Effector memory CD4-positive, alpha-beta T cell (primary cell): ENCODE data around the gene NR2C1.

ENCODE experiments used
- DNase-seq, 3 donors: peaks; one replicate each; pipeline ENCODE4 v3.0.0-alpha.2; 2020
- H3K27ac ChIP-seq: 2 replicates; pipeline ENCODE4 v1.7.0; 2013; ENCODE audit warnings: mild to moderate bottlenecking, low read length, moderate library complexity; ENCODE audit not compliant: insufficient read depth, poor library complexity, severe bottlenecking
- H3K27me3 ChIP-seq: replicated peaks from 2 replicates; pipeline ENCODE4 v1.7.0; 2013; ENCODE audit warnings: mild to moderate bottlenecking, low read length; ENCODE audit not compliant: insufficient read depth, control insufficient read depth, poor library complexity, severe bottlenecking
- H3K36me3 ChIP-seq: 2 replicates; pipeline ENCODE4 v1.7.0; 2013; ENCODE audit warnings: mild to moderate bottlenecking, low read length, moderate library complexity; ENCODE audit not compliant: control insufficient read depth, insufficient read depth
- H3K4me1 ChIP-seq: 2 replicates; pipeline ENCODE4 v1.7.0; 2013; ENCODE audit warnings: low read length, mild to moderate bottlenecking; ENCODE audit not compliant: control insufficient read depth, insufficient read depth, poor library complexity, severe bottlenecking
- H3K4me3 ChIP-seq: 2 replicates; pipeline ENCODE4 v1.7.0; 2013; ENCODE audit warnings: low read length, low read depth, mild to moderate bottlenecking; ENCODE audit not compliant: insufficient read depth, poor library complexity, severe bottlenecking
- H3K9me3 ChIP-seq: 2 replicates; pipeline ENCODE4 v1.7.0; 2013; ENCODE audit warnings: mild to moderate bottlenecking, low read length, moderate library complexity; ENCODE audit not compliant: control insufficient read depth

Gene NR2C1

GRCh38 chr12:95085612-95086011 lies 12.2 kb upstream of the NR2C1 start:
- H3K27me3 ChIP-seq, result no peaks in the 10 kb centered on the region
- no peak overlapping the region for H3K27ac ChIP-seq
- H3K9me3 ChIP-seq, result no peaks in the 10 kb centered on the region
- H3K36me3 ChIP-seq, result no peaks in the 10 kb centered on the region
- no peaks in the 10 kb centered on the region for H3K4me1 ChIP-seq
- DNase-seq, result no peak
- H3K4me3 ChIP-seq, result no peak overlapping the region

- no peaks in the 10 kb centered on the region for H3K9me3 ChIP-seq
- H3K4me1 ChIP-seq, result no peaks in the 10 kb centered on the region
- H3K36me3 ChIP-seq, result no peaks in the 10 kb centered on the region
- H3K4me3 ChIP-seq, result no peak overlapping the region
- H3K27ac ChIP-seq, result no peak overlapping the region
- DNase-seq, result no peak
- no peaks in the 10 kb centered on the region for H3K27me3 ChIP-seq
Observed at GRCh38 chr12:95083938-95084337, 10.5 kb upstream of the NR2C1 start.

DNA sequence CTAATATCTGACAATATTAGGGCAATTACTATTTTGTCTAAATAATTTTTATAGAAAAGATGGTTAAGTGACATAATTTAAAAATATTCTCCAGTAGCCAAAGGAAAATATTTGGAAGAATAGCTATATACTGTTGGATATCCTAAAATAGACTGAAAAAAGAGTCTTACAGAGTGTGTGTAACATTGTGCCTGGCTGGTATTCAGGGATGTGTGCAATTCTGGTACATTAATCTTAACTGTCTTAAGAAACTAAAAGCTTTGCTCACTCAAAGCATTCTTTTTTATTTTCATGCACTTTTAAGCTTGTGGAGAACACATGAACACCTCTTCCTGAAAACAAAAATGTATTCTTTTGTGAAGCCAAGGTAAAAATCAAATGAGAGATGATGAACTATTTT lies 10.1 kb upstream of the NR2C1 start:
- H3K9me3 ChIP-seq, result no peaks in the 10 kb centered on the region
- no peaks in the 10 kb centered on the region for H3K27me3 ChIP-seq
- H3K4me3 ChIP-seq, result no peak overlapping the region
- no peak overlapping the region for H3K27ac ChIP-seq
- DNase-seq, result no peak
- H3K36me3 ChIP-seq, result no peaks in the 10 kb centered on the region
- no peaks in the 10 kb centered on the region for H3K4me1 ChIP-seq

DNA sequence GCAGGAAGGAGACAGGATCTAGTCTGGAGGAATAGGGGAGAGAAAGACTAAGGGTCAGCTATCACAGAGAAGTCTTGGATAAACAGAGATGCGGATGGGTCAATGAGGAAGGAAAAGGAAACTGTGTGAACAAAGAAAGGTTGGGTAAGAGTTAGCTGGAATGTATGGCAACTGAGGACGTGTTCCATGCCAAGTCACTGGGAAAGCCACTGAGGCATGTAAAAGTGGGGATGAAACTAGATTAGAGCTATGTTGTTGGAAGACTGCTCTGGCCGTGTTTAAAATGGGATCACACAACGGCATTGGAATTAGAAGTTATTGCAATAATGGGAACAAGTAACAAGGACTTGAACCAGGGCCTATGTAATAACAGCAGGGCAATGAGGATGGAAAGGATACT lies 3.9 kb upstream of the NR2C1 start:
- Histone ChIP-seq H3K36me3 (no peaks in the 10 kb centered on the region), H3K4me3 (no peak overlapping the region), H3K4me1 (no peaks in the 10 kb centered on the region), H3K27ac (no peak overlapping the region), H3K9me3 (no peaks in the 10 kb centered on the region), H3K27me3 (no peaks in the 10 kb centered on the region)
- no peak for DNase-seq

- Histone ChIP-seq H3K36me3 (no peaks in the 10 kb centered on the region), H3K4me3 (no peak overlapping the region), H3K27ac (no peak overlapping the region), H3K9me3 (no peaks in the 10 kb centered on the region), H3K27me3 (no peaks in the 10 kb centered on the region), H3K4me1 (no peaks in the 10 kb centered on the region)
- no peak for DNase-seq
Observed at GRCh38 chr12:95074766-95075165, 1.3 kb upstream of the NR2C1 start.

DNA sequence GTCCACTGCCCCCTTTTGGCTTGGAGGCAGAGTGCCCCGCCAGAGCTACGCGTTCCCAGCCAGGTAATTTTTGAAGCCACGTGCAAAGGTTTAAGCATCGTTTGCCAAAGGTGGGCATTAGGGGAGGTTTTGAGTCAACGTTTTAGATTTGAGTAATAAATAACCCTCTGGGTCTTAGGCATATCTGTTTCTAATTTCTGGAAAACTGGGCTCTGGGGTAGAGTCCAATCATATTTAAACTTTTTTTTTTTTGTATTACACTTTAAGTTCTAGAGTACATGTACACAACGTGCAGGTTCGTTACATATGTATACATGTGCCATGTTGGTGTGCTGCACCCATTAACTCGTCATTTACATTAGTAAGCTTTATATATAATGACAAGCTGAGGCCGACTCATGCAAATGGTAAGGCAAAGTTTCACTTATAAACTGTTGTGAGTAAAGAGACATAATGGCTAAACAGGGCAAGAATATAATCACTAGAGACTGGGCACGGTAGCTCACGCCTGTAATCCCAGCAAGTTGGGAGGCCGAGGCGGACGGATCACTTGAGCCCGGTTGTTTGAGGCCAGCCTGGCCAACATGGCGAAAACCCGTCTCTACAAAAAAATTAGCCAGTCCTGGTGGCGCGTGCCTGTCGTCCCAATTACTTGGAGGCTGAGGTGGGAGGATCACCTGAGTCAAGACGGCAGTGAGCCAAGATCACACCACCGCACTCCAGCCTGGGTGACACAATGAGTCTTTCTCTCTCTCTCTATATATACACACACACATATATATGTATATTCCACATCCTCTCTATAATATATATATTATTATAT lies 491 bp upstream of the NR2C1 start:
- Histone ChIP-seq H3K27me3 (no peaks in the 10 kb centered on the region), H3K27ac (peak overlapping the region; percentile 79), H3K4me3 (peak overlapping the region; percentile 95), H3K4me1 (no peaks in the 10 kb centered on the region), H3K9me3 (no peaks in the 10 kb centered on the region), H3K36me3 (no peaks in the 10 kb centered on the region)
- DNase-seq, result no peak

DNA sequence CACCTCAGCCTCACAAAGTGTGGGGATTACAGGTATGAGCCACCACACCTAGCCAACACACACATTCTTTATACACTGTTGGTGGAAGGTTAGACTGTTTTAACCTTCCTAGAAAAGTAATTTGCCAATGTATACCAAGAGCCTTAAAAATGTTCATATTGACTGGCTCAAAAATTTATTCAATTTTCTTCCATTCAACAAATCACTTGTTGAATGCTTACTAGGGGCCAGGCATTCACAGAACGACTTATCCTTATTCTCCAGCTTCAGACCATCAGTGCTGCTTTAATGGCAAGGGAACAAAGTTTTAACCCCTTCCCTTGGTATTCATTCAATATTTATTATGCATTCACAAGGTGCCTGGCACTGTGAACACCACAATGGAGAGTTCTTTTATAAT lies 3.0 kb downstream of the NR2C1 start:
- Histone ChIP-seq H3K4me1 (no peaks in the 10 kb centered on the region), H3K27me3 (no peaks in the 10 kb centered on the region), H3K36me3 (peaks cover 12% of the 10 kb centered on the region), H3K27ac (no peak overlapping the region), H3K9me3 (no peaks in the 10 kb centered on the region), H3K4me3 (no peak overlapping the region)
- no peak for DNase-seq

DNA sequence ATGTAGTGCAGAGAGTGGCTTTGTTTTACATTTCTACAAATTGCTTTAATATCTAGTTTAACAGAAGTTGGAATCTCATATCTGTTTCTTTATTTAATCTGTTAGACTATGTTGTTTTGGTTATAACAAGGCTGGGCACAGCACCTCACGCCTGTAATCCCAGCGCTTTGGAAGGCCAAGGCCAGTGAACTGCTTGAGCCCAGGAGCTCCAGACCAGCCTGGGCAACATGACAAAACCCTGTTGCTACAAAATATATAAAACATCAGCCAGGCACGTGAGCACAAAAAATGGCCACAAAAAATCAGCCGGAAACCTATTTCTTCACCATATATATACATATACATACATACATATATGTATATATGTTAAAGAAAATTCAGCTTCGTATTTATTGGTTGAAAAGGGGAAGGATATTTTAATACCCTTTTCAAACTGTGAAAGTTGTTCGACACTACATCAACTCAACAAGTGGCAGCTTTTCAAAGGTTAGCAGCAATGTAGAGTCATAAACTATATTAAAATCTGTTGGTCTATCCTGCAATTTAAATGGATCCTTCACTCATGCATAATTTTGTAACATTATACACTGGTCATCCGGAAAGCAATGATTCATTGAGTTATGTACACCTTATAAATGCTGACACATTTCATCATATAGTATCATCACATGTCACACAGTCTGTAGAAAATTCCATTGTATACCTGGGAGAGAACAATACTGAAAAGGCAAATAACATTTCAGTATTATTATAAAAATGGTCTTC lies 7.1 kb downstream of the NR2C1 start:
- Histone ChIP-seq H3K27ac (no peak overlapping the region), H3K36me3 (peaks cover 33% of the 10 kb centered on the region), H3K4me1 (no peaks in the 10 kb centered on the region), H3K27me3 (no peaks in the 10 kb centered on the region), H3K9me3 (no peaks in the 10 kb centered on the region), H3K4me3 (no peak overlapping the region)
- DNase-seq, result no peak

- no peaks in the 10 kb centered on the region for H3K9me3 ChIP-seq
- no peak overlapping the region for H3K4me3 ChIP-seq
- no peaks in the 10 kb centered on the region for H3K4me1 ChIP-seq
- DNase-seq, result no peak
- H3K36me3 ChIP-seq, result peaks cover 64% of the 10 kb centered on the region
- H3K27ac ChIP-seq, result no peak overlapping the region
- H3K27me3 ChIP-seq, result no peaks in the 10 kb centered on the region
Observed at GRCh38 chr12:95060951-95061350, 12.5 kb downstream of the NR2C1 start.

- DNase-seq, result no peak
- Histone ChIP-seq H3K4me1 (no peaks in the 10 kb centered on the region), H3K9me3 (no peaks in the 10 kb centered on the region), H3K27ac (no peak overlapping the region), H3K27me3 (no peaks in the 10 kb centered on the region), H3K4me3 (no peak overlapping the region), H3K36me3 (peaks cover 69% of the 10 kb centered on the region)
Observed at GRCh38 chr12:95059984-95060383, 13.4 kb downstream of the NR2C1 start.
